ENCODE measurements around the gene KLHDC7B. TPM values are rescaled to one million over a fixed set of nuclear protein-coding genes. Genes with fewer than 3 reads are reported as not detected.

The KLHDC7B gene
- total and polyA plus RNA-seq, 2 donors (not counting 3 experiments of a cell fraction or from before 2014, with no cell fraction given): not detected

- intact Hi-C loops (cut with micrococcal nuclease) (no loop called here), dilution Hi-C loops (cut with MboI; ENCODE audit: extremely low pct_ligation_motif_present, low sequenced_read_pairs) (no loop called here)
- FAIRE-seq: no peak
- Histone ChIP-seq H3K36me3 (ENCODE audit: control insufficient read depth in 2 of 2, extremely low read depth in 1 of 2, insufficient read depth in 2 of 2, low read length in 2 of 2) (no peaks in the 10 kb centered on the region), H4K20me1 (replicated peaks; ENCODE audit: control insufficient read depth, extremely low read depth, insufficient read depth, low read length) (no peaks in the 10 kb centered on the region), H3K27ac (ENCODE audit: insufficient read depth, low read depth, low read length) (no peak overlapping the region), H3K27me3 (ENCODE audit: control insufficient read depth in 2 of 2, insufficient read depth in 2 of 2, low read length in 2 of 2) (peaks cover 35 to 36% of the 10 kb centered on the region in 2 experiments), H3K4me1 (ENCODE audit: control insufficient read depth, extremely low read depth, insufficient read depth, low read length) (no peaks in the 10 kb centered on the region), H3K9me3 (replicated peaks; ENCODE audit: control insufficient read depth, insufficient read depth, low read length) (no peaks in the 10 kb centered on the region), H3K79me2 (ENCODE audit: control insufficient read depth, insufficient read depth, low read length) (no peaks in the 10 kb centered on the region), H3K4me3 (replicated peaks in 1 of 3; ENCODE audit: insufficient read depth in 1 of 3, low read depth in 1 of 3, low read length in 3 of 3) (no peak overlapping the region), H3K9me1 (replicated peaks; ENCODE audit: control insufficient read depth, extremely low read depth, insufficient read depth, low read length) (no peaks in the 10 kb centered on the region), H3K9ac (replicated peaks; ENCODE audit: extremely low read depth, insufficient read depth, low read length) (no peak overlapping the region), H2AFZ (ENCODE audit: low read depth, low read length) (no peak overlapping the region), H3K4me2 (ENCODE audit: insufficient read depth, low read length) (no peak overlapping the region)
- POLR2A ChIA-PET: no interaction called here
- CTCF ChIA-PET: interaction anchor here (0.6 to 1.0 kb wide), 3 partner anchors 21 to 74 kb away, joined by 3 to 5 read pairs (median 4); partner anchors contain the start of gene SYCE3
- peak; percentile 26 for DNase-seq (ENCODE audit: low read depth, low spot score)
- TF ChIP-seq EZH2 (IDR thresholded peaks at IDR 0.05; ENCODE audit: borderline replicate concordance, low read depth, low read length, severe bottlenecking) (peak; percentile 9), MAX (IDR thresholded peaks at IDR 0.05; ENCODE audit: insufficient read depth, insufficient read length) (peak; percentile 29), GATA2 (IDR thresholded peaks at IDR 0.05; ENCODE audit: insufficient read depth, insufficient read length, low read depth, low read length) (no peak)
- BruUV-seq (replicated peaks): no TSS peak
Measured at GRCh38 chr22:50599816-50600455, 54.2 kb downstream of the KLHDC7B start.

- Histone ChIP-seq H4K20me1 (replicated peaks; ENCODE audit: control insufficient read depth, extremely low read depth, insufficient read depth, low read length) (no peaks in the 10 kb centered on the region), H3K4me2 (ENCODE audit: insufficient read depth, low read length) (no peak within 1 kb of the TSS), H3K4me3 (replicated peaks in 1 of 3; ENCODE audit: insufficient read depth in 1 of 3, low read depth in 1 of 3, low read length in 3 of 3) (no peak within 1 kb of the TSS), H3K9me3 (replicated peaks; ENCODE audit: control insufficient read depth, insufficient read depth, low read length) (no peaks in the 10 kb centered on the region), H3K36me3 (ENCODE audit: control insufficient read depth in 2 of 2, extremely low read depth in 1 of 2, insufficient read depth in 2 of 2, low read length in 2 of 2) (no peaks in the 10 kb centered on the region), H3K9me1 (replicated peaks; ENCODE audit: control insufficient read depth, extremely low read depth, insufficient read depth, low read length) (no peaks in the 10 kb centered on the region), H3K79me2 (ENCODE audit: control insufficient read depth, insufficient read depth, low read length) (no peaks in the 10 kb centered on the region), H3K9ac (replicated peaks; ENCODE audit: extremely low read depth, insufficient read depth, low read length) (no peak within 1 kb of the TSS), H2AFZ (ENCODE audit: low read depth, low read length) (no peak within 1 kb of the TSS), H3K27ac (ENCODE audit: insufficient read depth, low read depth, low read length) (no peak within 1 kb of the TSS), H3K4me1 (ENCODE audit: control insufficient read depth, extremely low read depth, insufficient read depth, low read length) (no peaks in the 10 kb centered on the region), H3K27me3 (ENCODE audit: control insufficient read depth in 2 of 2, insufficient read depth in 2 of 2, low read length in 2 of 2) (peaks cover 36 to 37% of the 10 kb centered on the region in 2 experiments)
- intact Hi-C loops (cut with micrococcal nuclease) (no loop called here), dilution Hi-C loops (cut with MboI; ENCODE audit: extremely low pct_ligation_motif_present, low sequenced_read_pairs) (no loop called here)
- FAIRE-seq (no peak), DNase-seq (ENCODE audit: low read depth, low spot score) (no peak)
- TF ChIP-seq EZH2 (IDR thresholded peaks at IDR 0.05; ENCODE audit: borderline replicate concordance, low read depth, low read length, severe bottlenecking) (peak; percentile 57), POLR2AphosphoS5 (IDR thresholded peaks at IDR 0.05; ENCODE audit: insufficient read depth, low read depth, low read length) (no peak)
- POLR2A ChIA-PET: no interaction called here
- CTCF ChIA-PET: interaction anchor here (1.0 kb wide), 1 partner anchor 21 kb away, joined by 5 read pairs; no protein-coding TSS in a partner anchor
- no TSS peak for BruUV-seq (replicated peaks)
Measured at GRCh38 chr22:50600538-50600937, 54.8 kb downstream of the KLHDC7B start, which contains the start of gene MAPK8IP2. MAPK8IP2 (plus strand) TSS chr22:50600793; CDS start chr22:50600819, 26 bp downstream.

Other genes with a start within 250 kb of the KLHDC7B start
- 134 and 139 TPM in 2 replicates for gene PLXNB2, start 238.3 kb upstream of the KLHDC7B start, total RNA-seq
- gene PLXNB2, start 238.3 kb upstream of the KLHDC7B start, polyA plus RNA-seq: 82.3 and 113 TPM in 2 replicates
- 2.9 and 5.9 TPM in 2 replicates for gene DENND6B, start 218.9 kb upstream of the KLHDC7B start, total RNA-seq
- gene DENND6B, start 218.9 kb upstream of the KLHDC7B start, polyA plus RNA-seq: 4.1 and 6.5 TPM in 2 replicates
- 46.4 and 54.6 TPM in 2 replicates for gene PPP6R2, start 202.6 kb upstream of the KLHDC7B start, total RNA-seq
- gene PPP6R2, start 202.6 kb upstream of the KLHDC7B start, polyA plus RNA-seq: 38.6 and 41.2 TPM in 2 replicates
- 67.2 and 68.6 TPM in 2 replicates for gene SBF1, start 70.9 kb upstream of the KLHDC7B start, total RNA-seq
- gene SBF1, start 70.9 kb upstream of the KLHDC7B start, polyA plus RNA-seq: 36.3 and 40.0 TPM in 2 replicates
- 0.69 and 1.5 TPM in 2 replicates for gene ADM2, start 64.4 kb upstream of the KLHDC7B start, total RNA-seq
- 0.28 and 0.43 TPM in 2 replicates for gene ADM2, start 64.4 kb upstream of the KLHDC7B start, polyA plus RNA-seq
- not detected in 2 replicates for gene MIOX, start 59.0 kb upstream of the KLHDC7B start, total RNA-seq
- not detected in 2 replicates for gene MIOX, start 59.0 kb upstream of the KLHDC7B start, polyA plus RNA-seq
- gene LMF2, start 38.2 kb upstream of the KLHDC7B start, total RNA-seq: 89.7 and 94.8 TPM in 2 replicates
- gene LMF2, start 38.2 kb upstream of the KLHDC7B start, polyA plus RNA-seq: 112 and 190 TPM in 2 replicates
- 42.4 and 43.1 TPM in 2 replicates for gene NCAPH2, start 37.7 kb upstream of the KLHDC7B start, total RNA-seq
- 34.8 and 43.2 TPM in 2 replicates for gene NCAPH2, start 37.7 kb upstream of the KLHDC7B start, polyA plus RNA-seq
- gene SCO2, start 20.3 kb upstream of the KLHDC7B start, total RNA-seq: 3.2 and 3.7 TPM in 2 replicates
- 3.1 and 3.5 TPM in 2 replicates for gene SCO2, start 20.3 kb upstream of the KLHDC7B start, polyA plus RNA-seq
- gene TYMP, start 15.9 kb upstream of the KLHDC7B start, total RNA-seq: 2.1 and 2.4 TPM in 2 replicates
- 2.0 and 2.9 TPM in 2 replicates for gene TYMP, start 15.9 kb upstream of the KLHDC7B start, polyA plus RNA-seq
- not detected in 2 replicates for gene SYCE3, start 17.0 kb downstream of the KLHDC7B start, total RNA-seq
- gene SYCE3, start 17.0 kb downstream of the KLHDC7B start, polyA plus RNA-seq: not detected in 2 replicates
- 3.6 and 7.1 TPM in 2 replicates for gene CPT1B, start 32.5 kb downstream of the KLHDC7B start, total RNA-seq
- 7.0 and 7.1 TPM in 2 replicates for gene CPT1B, start 32.5 kb downstream of the KLHDC7B start, polyA plus RNA-seq
- gene CHKB, start 37.0 kb downstream of the KLHDC7B start, total RNA-seq: 57.7 and 62.4 TPM in 2 replicates
- gene CHKB, start 37.0 kb downstream of the KLHDC7B start, polyA plus RNA-seq: 67.5 and 70.6 TPM in 2 replicates
- gene MAPK8IP2, start 54.9 kb downstream of the KLHDC7B start, total RNA-seq: 0.31 and 0.37 TPM in 2 replicates
- gene MAPK8IP2, start 54.9 kb downstream of the KLHDC7B start, polyA plus RNA-seq: 0.18 and 0.21 TPM in 2 replicates
- gene ARSA, start 82.3 kb downstream of the KLHDC7B start, total RNA-seq: 19.3 and 22.3 TPM in 2 replicates
- gene ARSA, start 82.3 kb downstream of the KLHDC7B start, polyA plus RNA-seq: 33.6 and 47.7 TPM in 2 replicates
- 137 and 158 TPM in 2 replicates for gene SHANK3, start 126.9 kb downstream of the KLHDC7B start, total RNA-seq
- 26.1 and 29.7 TPM in 2 replicates for gene SHANK3, start 126.9 kb downstream of the KLHDC7B start, polyA plus RNA-seq
- gene ACR, start 192.3 kb downstream of the KLHDC7B start, total RNA-seq: 4.1 and 4.9 TPM in 2 replicates
- gene ACR, start 192.3 kb downstream of the KLHDC7B start, polyA plus RNA-seq: 0.43 and 0.91 TPM in 2 replicates
- gene RABL2B, start 237.7 kb downstream of the KLHDC7B start, total RNA-seq: 24.3 and 26.7 TPM in 2 replicates
- 39.8 and 41.8 TPM in 2 replicates for gene RABL2B, start 237.7 kb downstream of the KLHDC7B start, polyA plus RNA-seq

Data from endothelial cell of umbilical vein (primary cell).